Measurements from ENCODE around the gene KLK10. TPM values are rescaled to one million over a fixed set of nuclear protein-coding genes. Genes with fewer than 3 reads are reported as not detected.

KLK10 gene
- total RNA-seq, 2 experiments from 2014 or later: not detected

DNA sequence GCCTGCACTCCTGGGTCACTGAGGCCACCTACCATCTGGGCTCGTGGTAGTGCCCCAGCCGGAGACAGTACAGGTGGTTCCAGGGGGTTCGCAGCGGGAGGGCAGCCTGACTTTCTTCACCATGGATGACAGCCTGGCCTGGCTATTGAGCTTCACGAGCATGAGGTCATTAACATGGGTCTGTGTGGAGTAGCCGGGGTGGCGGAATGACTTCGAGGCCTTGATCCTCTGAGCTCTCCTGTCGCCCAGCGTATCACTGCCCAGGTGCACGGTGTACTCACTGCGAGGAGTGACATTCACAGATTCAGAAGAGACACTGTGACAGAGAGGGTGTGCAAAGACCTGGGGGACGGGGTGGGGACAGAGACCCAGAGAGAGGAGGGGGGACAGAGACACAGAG is 39.3 kb downstream of the KLK10 start:
- H3K36me3 Mint-ChIP-seq (ENCODE audit: low read depth): no peaks in the 10 kb centered on the region

GRCh38 chr19:50979758-50980157 is 39.8 kb downstream of the KLK10 start:
- Mint-ChIP-seq H3K27me3 (peaks cover 62% of the 10 kb centered on the region), H3K9me3 (no peaks in the 10 kb centered on the region), H3K36me3 (ENCODE audit: low read depth) (no peaks in the 10 kb centered on the region), H3K27ac (no peak overlapping the region), H3K4me3 (no peak overlapping the region), H3K4me1 (ENCODE audit: low read depth) (no peaks in the 10 kb centered on the region)
- DNase-seq: no peak
- intact Hi-C loops (cut with DNase I, micrococcal nuclease): no loop called here
- H3K27me3 ChIP-seq (ENCODE audit: control insufficient read depth in 1 of 2, insufficient read depth in 2 of 2, low read length in 2 of 2): peaks cover 6 to 35% of the 10 kb centered on the region in 2 experiments
- H3K36me3 ChIP-seq (ENCODE audit: insufficient read depth, low read length): no peaks in the 10 kb centered on the region
- CTCF ChIA-PET: no interaction called here
- POLR2A ChIA-PET: no interaction called here
- H3K4me1 ChIP-seq (ENCODE audit: insufficient read depth, low read length): no peaks in the 10 kb centered on the region
- H3K27ac ChIP-seq (ENCODE audit: low read depth in 1 of 2, low read length in 2 of 2): no peak overlapping the region
- H3K4me3 ChIP-seq (ENCODE audit: low read length): no peak overlapping the region
- peaks cover 0 to 8% of the 10 kb centered on the region in 2 experiments for H3K9me3 ChIP-seq (ENCODE audit: control insufficient read depth in 1 of 2, insufficient read depth in 1 of 2, low read length in 2 of 2)
- no peak for ATAC-seq (ENCODE audit: poor library complexity)
- TF ChIP-seq, protein P1, sequence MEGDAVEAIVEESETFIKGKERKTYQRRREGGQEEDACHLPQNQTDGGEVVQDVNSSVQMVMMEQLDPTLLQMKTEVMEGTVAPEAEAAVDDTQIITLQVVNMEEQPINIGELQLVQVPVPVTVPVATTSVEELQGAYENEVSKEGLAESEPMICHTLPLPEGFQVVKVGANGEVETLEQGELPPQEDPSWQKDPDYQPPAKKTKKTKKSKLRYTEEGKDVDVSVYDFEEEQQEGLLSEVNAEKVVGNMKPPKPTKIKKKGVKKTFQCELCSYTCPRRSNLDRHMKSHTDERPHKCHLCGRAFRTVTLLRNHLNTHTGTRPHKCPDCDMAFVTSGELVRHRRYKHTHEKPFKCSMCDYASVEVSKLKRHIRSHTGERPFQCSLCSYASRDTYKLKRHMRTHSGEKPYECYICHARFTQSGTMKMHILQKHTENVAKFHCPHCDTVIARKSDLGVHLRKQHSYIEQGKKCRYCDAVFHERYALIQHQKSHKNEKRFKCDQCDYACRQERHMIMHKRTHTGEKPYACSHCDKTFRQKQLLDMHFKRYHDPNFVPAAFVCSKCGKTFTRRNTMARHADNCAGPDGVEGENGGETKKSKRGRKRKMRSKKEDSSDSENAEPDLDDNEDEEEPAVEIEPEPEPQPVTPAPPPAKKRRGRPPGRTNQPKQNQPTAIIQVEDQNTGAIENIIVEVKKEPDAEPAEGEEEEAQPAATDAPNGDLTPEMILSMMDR (IDR thresholded peaks at IDR 0.05): no peak

More for the DNA sequence above, 39.3 kb downstream of the KLK10 start:
- ATAC-seq (ENCODE audit: poor library complexity) (no peak), DNase-seq (no peak)
- H3K27ac Mint-ChIP-seq: no peak overlapping the region
- POLR2A ChIA-PET: no interaction called here
- no peak overlapping the region for H3K4me3 Mint-ChIP-seq
- Histone ChIP-seq H3K4me1 (ENCODE audit: insufficient read depth, low read length) (no peaks in the 10 kb centered on the region), H3K27me3 (ENCODE audit: control insufficient read depth in 1 of 2, insufficient read depth in 2 of 2, low read length in 2 of 2) (peaks cover 6 to 35% of the 10 kb centered on the region in 2 experiments), H3K27ac (ENCODE audit: low read depth in 1 of 2, low read length in 2 of 2) (no peak overlapping the region), H3K4me3 (ENCODE audit: low read length) (no peak overlapping the region), H3K9me3 (ENCODE audit: control insufficient read depth in 1 of 2, insufficient read depth in 1 of 2, low read length in 2 of 2) (peaks cover 0 to 8% of the 10 kb centered on the region in 2 experiments), H3K36me3 (ENCODE audit: insufficient read depth, low read length) (no peaks in the 10 kb centered on the region)
- intact Hi-C loops (cut with DNase I, micrococcal nuclease): no loop called here
- CTCF ChIA-PET: no interaction called here
- TF ChIP-seq, protein P1 (IDR thresholded peaks at IDR 0.05): no peak
- H3K27me3 Mint-ChIP-seq: peaks cover 66% of the 10 kb centered on the region
- H3K4me1 Mint-ChIP-seq (ENCODE audit: low read depth): no peaks in the 10 kb centered on the region
- no peaks in the 10 kb centered on the region for H3K9me3 Mint-ChIP-seq

DNA sequence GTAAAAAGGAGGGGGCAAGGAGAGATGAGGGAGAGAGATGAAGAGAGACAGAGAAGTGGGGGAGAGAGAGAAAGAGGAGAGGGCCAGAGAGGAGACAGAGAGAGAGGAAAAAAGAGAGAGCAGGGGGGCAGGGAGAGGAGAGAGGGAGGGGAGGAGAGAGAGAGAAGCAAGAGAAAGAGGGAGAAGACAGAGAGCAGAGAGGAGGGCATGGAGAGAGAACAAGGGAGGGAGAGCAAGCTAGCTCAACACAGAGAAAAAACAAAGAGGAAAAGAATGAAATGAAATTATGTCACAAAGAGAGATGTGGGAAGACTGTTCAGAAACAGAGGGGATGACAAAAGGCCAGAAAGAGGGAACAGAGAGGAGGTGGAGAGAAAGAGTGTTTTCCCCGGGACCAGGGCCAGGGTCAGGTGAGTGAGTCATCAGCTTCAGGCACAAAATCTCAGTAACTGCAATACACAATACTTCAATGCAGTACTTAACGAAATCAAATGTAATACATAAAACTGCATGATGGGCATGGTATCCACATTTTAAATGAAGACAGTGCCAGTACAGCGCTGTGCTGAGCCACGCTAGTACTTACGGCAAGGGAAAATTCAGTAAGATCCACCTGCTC is 40.6 kb downstream of the KLK10 start:
- H3K36me3 Mint-ChIP-seq (ENCODE audit: low read depth): no peaks in the 10 kb centered on the region
- ChIA-PET CTCF (no interaction called here), POLR2A (no interaction called here)
- no peak overlapping the region for H3K27ac Mint-ChIP-seq
- no peak for ATAC-seq (ENCODE audit: poor library complexity)
- Histone ChIP-seq H3K27me3 (ENCODE audit: control insufficient read depth in 1 of 2, insufficient read depth in 2 of 2, low read length in 2 of 2) (peaks cover 6 to 28% of the 10 kb centered on the region in 2 experiments), H3K4me3 (ENCODE audit: low read length) (no peak overlapping the region), H3K27ac (ENCODE audit: low read depth in 1 of 2, low read length in 2 of 2) (no peak overlapping the region), H3K36me3 (ENCODE audit: insufficient read depth, low read length) (no peaks in the 10 kb centered on the region), H3K9me3 (ENCODE audit: control insufficient read depth in 1 of 2, insufficient read depth in 1 of 2, low read length in 2 of 2) (peaks cover 0 to 1% of the 10 kb centered on the region in 2 experiments), H3K4me1 (ENCODE audit: insufficient read depth, low read length) (no peaks in the 10 kb centered on the region)
- H3K27me3 Mint-ChIP-seq: peaks cover 62% of the 10 kb centered on the region
- no peak for DNase-seq
- no peak overlapping the region for H3K4me3 Mint-ChIP-seq
- TF ChIP-seq, protein P1 (IDR thresholded peaks at IDR 0.05): no peak
- H3K4me1 Mint-ChIP-seq (ENCODE audit: low read depth): no peaks in the 10 kb centered on the region
- H3K9me3 Mint-ChIP-seq: no peaks in the 10 kb centered on the region
- intact Hi-C loops (cut with DNase I, micrococcal nuclease): no loop called here
